ENCODE data around the gene ADAMTS2. TPM values are rescaled to one million over a fixed set of nuclear protein-coding genes. Genes with fewer than 3 reads are reported as not detected.

The ADAMTS2 gene
- total RNA-seq, 2 experiments from 2014 or later = not detected

DNA sequence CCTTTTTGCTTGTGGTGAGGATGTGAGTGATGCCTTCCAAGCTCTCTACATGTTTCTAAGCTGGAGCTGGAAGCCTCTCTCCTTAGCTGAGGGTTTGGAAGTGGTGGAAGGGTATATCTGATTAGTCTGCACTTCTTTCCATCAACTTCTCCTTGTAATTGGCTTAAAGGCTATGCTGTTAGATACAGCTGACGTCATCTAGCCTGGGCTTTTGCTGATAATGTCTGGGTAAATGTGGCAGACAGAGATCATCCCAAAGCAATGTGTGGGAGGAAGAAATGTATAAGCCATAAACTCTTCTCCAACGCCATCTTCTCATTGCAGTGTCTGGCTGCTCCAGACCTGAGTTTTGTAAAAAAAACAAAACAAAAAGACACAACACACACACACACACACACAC lies 255.8 kb downstream of the ADAMTS2 start:
- Histone ChIP-seq H3K27me3 (ENCODE audit: control insufficient read depth in 1 of 2, insufficient read depth in 2 of 2, low read length in 2 of 2) (no peaks in the 10 kb centered on the region), H3K4me3 (ENCODE audit: low read length) (no peak overlapping the region), H3K9me3 (ENCODE audit: control insufficient read depth in 1 of 2, insufficient read depth in 1 of 2, low read length in 2 of 2) (peaks cover 17 to 94% of the 10 kb centered on the region in 2 experiments), H3K36me3 (ENCODE audit: insufficient read depth, low read length) (no peaks in the 10 kb centered on the region), H3K4me1 (ENCODE audit: insufficient read depth, low read length) (no peaks in the 10 kb centered on the region), H3K27ac (ENCODE audit: low read depth in 1 of 2, low read length in 2 of 2) (no peak overlapping the region)
- ATAC-seq (ENCODE audit: poor library complexity) = no peak
- no peak for DNase-seq
- H3K9me3 Mint-ChIP-seq = peaks cover 38% of the 10 kb centered on the region
- intact Hi-C loops (cut with DNase I, micrococcal nuclease) = no loop called here
- peaks cover 68% of the 10 kb centered on the region for H3K36me3 Mint-ChIP-seq (ENCODE audit: low read depth)
- no peak overlapping the region for H3K4me3 Mint-ChIP-seq
- POLR2A ChIA-PET = no interaction called here
- H3K4me1 Mint-ChIP-seq (ENCODE audit: low read depth) = no peaks in the 10 kb centered on the region
- TF ChIP-seq, protein P1, sequence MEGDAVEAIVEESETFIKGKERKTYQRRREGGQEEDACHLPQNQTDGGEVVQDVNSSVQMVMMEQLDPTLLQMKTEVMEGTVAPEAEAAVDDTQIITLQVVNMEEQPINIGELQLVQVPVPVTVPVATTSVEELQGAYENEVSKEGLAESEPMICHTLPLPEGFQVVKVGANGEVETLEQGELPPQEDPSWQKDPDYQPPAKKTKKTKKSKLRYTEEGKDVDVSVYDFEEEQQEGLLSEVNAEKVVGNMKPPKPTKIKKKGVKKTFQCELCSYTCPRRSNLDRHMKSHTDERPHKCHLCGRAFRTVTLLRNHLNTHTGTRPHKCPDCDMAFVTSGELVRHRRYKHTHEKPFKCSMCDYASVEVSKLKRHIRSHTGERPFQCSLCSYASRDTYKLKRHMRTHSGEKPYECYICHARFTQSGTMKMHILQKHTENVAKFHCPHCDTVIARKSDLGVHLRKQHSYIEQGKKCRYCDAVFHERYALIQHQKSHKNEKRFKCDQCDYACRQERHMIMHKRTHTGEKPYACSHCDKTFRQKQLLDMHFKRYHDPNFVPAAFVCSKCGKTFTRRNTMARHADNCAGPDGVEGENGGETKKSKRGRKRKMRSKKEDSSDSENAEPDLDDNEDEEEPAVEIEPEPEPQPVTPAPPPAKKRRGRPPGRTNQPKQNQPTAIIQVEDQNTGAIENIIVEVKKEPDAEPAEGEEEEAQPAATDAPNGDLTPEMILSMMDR (IDR thresholded peaks at IDR 0.05) = no peak
- H3K27ac Mint-ChIP-seq = no peak overlapping the region
- CTCF ChIA-PET = no interaction called here
- no peaks in the 10 kb centered on the region for H3K27me3 Mint-ChIP-seq

DNA sequence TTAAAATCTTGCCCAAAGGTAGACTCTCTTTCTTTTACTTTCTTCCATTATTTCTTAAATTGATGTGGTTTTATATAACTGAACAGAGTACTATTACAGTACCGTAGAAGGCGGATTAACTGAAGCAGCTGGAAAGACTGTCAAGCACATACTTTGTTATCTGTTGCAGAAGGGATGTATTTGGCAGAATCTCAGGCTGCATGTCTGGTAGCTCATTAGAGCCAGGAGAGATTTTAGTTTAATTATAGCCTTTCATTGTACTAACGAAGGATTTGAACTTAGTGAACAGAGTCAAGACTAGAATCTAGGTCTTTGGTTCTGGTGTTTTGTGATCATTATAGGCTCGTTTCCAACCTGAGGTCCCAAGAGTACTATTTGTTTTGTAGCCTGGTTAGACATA lies 264.5 kb downstream of the ADAMTS2 start:
- intact Hi-C loops (cut with DNase I, micrococcal nuclease) = no loop called here
- Mint-ChIP-seq H3K9me3 (peaks cover 26% of the 10 kb centered on the region), H3K27me3 (no peaks in the 10 kb centered on the region), H3K4me3 (no peak overlapping the region), H3K27ac (no peak overlapping the region), H3K4me1 (ENCODE audit: low read depth) (no peaks in the 10 kb centered on the region), H3K36me3 (ENCODE audit: low read depth) (peaks cover 88% of the 10 kb centered on the region)
- CTCF ChIA-PET = no interaction called here
- TF ChIP-seq, protein P1 (IDR thresholded peaks at IDR 0.05) = no peak
- DNase-seq (no peak), ATAC-seq (ENCODE audit: poor library complexity) (no peak)
- Histone ChIP-seq H3K9me3 (ENCODE audit: control insufficient read depth in 1 of 2, insufficient read depth in 1 of 2, low read length in 2 of 2) (peaks cover 27 to 98% of the 10 kb centered on the region in 2 experiments), H3K36me3 (ENCODE audit: insufficient read depth, low read length) (peaks cover 39% of the 10 kb centered on the region), H3K4me3 (ENCODE audit: low read length) (no peak overlapping the region), H3K27me3 (ENCODE audit: control insufficient read depth in 1 of 2, insufficient read depth in 2 of 2, low read length in 2 of 2) (no peaks in the 10 kb centered on the region), H3K4me1 (ENCODE audit: insufficient read depth, low read length) (no peaks in the 10 kb centered on the region), H3K27ac (ENCODE audit: low read depth in 1 of 2, low read length in 2 of 2) (no peak overlapping the region)
- POLR2A ChIA-PET = interaction anchor here (1.0 kb wide), 1 partner anchor 21 kb away, joined by 4 read pairs; the partner anchor contains the start of gene ZNF354C

DNA sequence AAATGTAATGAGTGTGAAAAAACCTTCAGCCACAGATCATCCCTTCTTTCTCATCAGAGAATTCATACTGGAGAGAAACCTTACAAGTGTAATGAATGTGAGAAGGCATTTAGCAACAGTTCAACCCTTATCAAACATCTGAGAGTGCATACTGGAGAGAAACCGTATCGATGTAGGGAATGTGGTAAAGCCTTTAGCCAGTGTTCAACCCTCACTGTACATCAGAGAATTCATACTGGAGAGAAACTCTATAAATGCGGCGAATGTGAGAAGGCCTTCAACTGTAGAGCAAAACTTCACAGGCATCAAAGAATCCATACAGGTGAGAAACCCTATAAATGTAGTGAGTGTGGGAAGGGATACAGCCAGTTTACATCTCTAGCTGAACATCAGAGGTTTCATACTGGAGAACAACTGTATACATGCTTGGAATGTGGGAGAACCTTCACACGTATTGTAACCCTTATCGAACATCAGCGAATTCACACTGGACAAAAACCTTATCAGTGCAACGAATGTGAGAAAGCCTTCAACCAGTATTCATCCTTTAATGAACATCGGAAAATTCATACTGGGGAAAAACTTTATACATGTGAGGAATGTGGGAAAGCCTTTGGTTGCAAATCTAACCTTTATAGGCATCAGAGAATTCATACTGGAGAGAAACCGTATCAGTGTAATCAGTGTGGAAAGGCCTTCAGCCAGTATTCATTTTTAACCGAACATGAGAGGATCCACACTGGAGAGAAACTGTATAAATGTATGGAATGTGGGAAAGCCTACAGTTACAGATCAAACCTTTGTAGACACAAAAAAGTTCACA lies 265.9 kb downstream of the ADAMTS2 start:
- no peak overlapping the region for H3K27ac Mint-ChIP-seq

More for the DNA sequence above, 265.9 kb downstream of the ADAMTS2 start:
- CTCF ChIA-PET = no interaction called here
- Histone ChIP-seq H3K27ac (ENCODE audit: low read depth in 1 of 2, low read length in 2 of 2) (no peak overlapping the region), H3K9me3 (ENCODE audit: control insufficient read depth in 1 of 2, insufficient read depth in 1 of 2, low read length in 2 of 2) (peaks cover 36 to 94% of the 10 kb centered on the region in 2 experiments), H3K36me3 (ENCODE audit: insufficient read depth, low read length) (peaks cover 46% of the 10 kb centered on the region), H3K27me3 (ENCODE audit: control insufficient read depth in 1 of 2, insufficient read depth in 2 of 2, low read length in 2 of 2) (no peaks in the 10 kb centered on the region), H3K4me1 (ENCODE audit: insufficient read depth, low read length) (no peaks in the 10 kb centered on the region), H3K4me3 (ENCODE audit: low read length) (no peak overlapping the region)
- H3K36me3 Mint-ChIP-seq (ENCODE audit: low read depth) = peaks cover 91% of the 10 kb centered on the region
- TF ChIP-seq, protein P1 (IDR thresholded peaks at IDR 0.05) = no peak
- H3K27me3 Mint-ChIP-seq = no peaks in the 10 kb centered on the region
- POLR2A ChIA-PET = interaction anchor here (0.6 kb wide), 1 partner anchor 95 kb away, joined by 3 read pairs; no protein-coding TSS in a partner anchor
- H3K9me3 Mint-ChIP-seq = peaks cover 26% of the 10 kb centered on the region
- DNase-seq (no peak), ATAC-seq (ENCODE audit: poor library complexity) (no peak)
- no peaks in the 10 kb centered on the region for H3K4me1 Mint-ChIP-seq (ENCODE audit: low read depth)
- intact Hi-C loops (cut with DNase I, micrococcal nuclease) = no loop called here
- no peak overlapping the region for H3K4me3 Mint-ChIP-seq
